ENCODE measurements around the gene PERCC1.

PERCC1 gene

DNA sequence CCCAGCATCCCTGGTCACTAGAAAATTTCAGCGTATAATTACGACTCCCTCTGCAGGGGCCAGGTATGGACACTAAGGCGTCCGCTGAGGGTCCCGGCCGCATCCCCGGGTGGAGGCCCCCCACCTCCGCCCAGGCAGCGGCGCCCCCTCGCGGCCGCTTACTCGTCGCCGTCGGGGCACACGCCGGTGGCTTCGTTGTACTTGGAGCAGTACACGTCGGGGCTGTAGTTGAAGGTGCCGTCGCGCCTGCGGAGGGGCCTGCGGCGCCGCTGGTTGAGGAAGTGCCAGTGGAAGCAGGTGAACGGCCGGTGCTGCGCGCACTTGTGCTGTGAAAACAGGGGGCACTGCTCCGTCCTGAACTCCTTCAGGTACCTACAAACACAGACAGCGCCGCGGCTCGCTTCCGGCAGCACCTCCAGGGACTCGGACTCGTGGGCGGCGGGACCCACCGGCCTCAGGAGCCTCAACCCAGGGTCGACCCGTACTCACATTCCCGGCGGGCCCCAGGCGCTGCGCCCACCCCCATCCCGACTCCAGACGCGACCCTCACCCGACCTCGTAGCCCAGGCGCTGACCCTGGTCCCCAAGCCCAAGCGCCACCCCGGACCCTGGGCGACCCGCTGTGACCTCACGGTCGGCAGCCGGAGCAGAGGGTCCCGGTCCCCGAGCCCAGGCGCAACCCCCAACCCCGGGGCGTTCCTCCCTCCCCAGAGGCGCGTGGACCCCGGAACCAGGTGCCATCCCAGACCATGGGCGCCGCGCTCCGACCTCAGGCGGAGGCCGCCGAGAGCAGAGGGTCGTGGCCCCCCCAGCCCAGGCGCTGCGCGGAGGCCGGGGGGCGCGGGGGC, 17.0 kb upstream of the PERCC1 start:
- peak; percentile 81 for DNase-seq

DNA sequence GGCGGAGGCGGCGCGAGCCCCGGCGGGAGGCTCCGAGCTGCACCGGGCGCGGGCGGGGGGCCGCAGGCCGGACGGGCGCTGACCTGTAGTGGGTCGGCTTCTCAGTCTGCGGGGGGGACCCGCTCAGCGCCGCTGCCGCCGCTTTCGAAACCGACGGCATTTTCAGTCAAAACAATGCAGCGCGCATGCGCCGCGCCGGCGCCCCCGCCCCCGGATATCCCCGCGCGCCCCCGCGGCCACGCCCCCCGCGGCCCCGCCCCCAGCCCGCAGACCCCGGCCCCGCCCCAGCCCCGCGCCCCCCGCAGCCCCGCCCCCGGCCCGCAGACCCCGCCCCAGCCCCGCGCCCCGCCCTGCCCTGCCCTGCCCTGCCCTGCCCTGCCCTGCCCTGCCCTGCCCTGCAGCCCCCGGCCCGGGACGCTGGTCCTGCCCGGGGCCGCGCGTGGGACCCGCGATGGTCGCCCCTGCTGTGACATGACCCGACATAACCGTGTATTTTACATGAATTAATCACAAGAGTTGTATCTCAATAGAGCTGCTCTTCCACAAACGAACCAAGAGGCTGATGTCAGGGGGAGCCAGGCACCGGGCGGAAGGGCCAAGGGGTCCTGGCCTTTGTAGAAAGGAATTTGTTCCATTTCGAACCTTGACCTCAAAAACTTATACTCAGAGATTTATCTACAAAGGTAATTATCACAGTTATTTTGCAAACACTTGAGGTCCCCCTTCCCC, 16.2 kb upstream of the PERCC1 start, which contains the start of gene UNKL:
UNKL (minus strand) TSS at position 173 of the 729 bp plus-strand sequence; CDS start at position 160, 13 bp downstream.
- peak; percentile 86 for DNase-seq

DNA sequence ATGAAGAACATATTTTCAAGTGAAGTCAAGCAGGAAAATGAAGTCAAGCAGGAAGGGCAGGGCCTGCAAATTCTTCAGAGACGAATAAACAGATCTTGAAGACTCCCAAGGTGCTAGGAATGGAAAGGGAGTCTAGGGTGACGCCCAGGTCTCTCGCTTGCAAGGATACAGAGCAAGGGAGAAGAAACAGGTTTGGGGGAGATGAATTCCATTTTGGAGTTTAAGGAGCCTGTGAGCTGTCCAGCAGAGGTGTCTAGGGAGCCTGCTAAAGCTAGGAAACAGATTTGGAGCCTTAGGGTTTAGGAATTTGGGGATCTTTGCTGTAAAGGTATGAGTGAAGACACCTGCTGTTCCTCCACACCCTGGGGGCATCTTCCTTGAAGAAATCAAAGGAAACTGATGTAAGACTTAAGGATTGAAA, 14.3 kb upstream of the PERCC1 start:
- DNase-seq = no peak

DNA sequence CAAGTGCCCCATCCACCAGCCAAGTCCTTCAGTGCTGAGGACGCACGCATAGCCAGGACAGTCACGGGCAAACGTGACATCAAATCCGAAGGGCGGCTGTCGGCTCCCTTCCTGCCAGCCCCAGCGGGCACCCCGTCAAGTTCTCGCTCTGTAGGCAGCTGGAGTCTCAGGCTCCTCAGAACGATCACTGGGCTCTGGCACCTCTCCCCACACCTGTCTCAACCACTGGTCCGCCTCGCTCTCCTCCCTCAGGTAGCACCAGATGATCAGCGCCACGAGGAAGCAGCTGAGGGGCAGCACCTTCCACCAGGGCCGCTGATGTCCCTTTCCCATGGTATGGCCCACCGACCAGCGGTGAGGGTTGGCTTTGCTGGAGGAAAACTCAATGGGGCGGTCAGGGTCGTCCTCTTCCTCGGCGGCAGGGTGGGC, 10.8 kb upstream of the PERCC1 start:
- no peak for DNase-seq

DNA sequence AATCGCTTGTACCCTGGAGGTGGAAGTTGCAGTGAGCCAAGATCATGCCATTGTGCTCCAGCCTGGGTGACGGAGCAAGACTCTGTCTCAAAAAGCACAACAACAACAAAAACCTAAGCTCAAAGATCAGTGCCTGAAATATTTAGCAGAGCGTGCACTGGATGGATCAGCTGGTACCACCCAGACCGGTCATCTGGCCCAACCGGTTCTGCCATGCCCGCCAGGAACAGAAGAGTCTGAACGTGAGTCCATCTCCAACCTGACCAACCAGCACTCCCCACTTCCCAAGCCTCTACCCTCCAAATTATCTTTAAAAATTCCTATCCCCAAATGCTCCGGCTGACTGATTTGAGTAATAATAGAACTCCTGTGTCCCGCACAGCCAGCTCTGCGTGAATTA, 8.8 kb upstream of the PERCC1 start:
- DNase-seq = no peak

DNA sequence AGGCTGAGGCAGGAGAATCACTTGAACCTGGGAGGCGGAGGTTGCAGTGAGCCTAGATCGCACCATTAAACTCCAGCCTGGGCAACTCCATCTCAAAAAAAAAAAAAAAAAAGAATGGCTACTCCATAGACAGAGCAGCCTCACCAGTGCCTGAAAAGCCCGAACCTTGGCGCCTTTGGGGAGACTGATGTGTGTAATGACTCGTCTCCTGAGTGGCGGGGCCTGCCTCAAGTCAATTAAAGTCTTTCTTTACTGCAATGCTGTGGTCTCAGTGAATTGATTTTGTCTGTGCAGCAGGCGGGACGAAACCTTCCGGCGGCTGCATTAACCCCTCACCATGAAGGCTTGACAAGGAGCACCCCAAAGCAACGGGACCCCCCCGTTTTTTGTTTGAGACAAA, 6.8 kb upstream of the PERCC1 start:
- no peak for DNase-seq

DNA sequence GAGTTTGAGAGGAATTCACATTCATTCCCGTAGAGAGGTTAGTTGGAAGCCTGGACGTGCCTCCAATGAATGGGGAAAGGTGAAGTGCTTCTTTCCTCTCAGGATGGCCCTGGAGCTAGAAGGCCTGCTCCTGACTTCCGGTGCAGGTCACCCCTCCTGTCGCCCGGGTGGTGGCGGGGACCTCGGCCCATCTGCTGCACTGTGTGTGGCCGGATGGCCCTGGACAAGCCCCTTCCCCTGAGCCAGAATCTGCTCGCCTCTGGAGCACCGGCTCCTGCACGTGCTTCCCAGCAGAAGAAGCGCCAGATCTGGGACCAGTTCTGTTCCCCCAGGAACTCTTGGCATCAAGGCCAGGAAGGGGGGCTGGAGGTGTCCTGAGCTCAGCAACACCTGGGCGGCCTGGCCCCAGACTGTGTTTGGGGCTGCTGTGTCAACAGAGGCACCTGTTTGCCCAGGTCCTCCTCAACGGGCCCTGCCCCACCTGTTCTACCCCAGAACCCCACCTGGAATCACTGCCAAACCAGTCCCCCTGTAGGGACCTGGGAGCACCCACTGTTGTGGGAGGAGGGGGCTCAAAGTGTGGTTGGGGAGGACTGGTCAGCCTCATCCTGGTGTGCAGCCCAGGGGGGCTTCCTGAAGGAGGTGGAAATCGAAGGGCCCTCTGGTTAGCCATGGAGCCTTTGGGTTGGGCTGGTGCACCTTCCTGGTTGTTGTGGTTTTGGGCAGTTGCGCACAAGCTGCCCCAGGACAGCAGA, 5.1 kb upstream of the PERCC1 start:
- DNase-seq = no peak

DNA sequence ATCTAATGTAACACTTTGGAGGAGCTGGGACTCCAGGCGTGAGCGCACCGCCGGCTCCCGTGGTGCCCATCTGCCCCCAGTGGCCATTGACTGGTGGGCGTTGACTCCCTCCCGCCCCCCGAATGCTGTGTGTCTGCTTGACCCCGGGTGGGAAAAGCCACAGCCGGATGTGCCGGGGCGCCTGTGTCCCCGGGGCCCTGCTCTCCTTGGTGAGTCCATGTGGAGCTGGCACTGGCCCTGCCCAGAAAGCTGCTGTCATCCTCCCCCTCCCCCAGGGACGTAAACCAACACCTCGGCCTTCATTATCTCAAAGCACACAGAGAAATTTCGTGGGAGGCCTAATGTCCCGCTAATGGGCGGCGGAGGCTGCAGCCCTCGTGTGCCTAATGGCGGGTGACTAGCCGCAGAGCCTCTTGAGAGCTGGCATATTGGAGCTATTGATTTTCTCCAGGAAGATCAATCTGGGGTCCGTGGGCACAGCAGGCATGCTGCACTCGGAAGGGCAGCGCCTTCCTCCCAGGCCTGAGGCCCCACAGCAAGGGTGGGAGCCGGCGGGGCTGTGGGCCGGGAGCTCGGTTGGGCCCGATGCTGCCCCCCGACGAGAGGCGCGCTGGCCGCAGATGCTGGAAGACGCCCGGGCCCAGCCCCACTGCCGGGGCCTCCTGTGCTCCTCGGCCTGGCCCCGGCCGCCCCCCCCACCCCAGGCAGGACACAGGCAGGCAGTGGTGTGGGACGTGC, 4.0 kb upstream of the PERCC1 start:
- no peak for DNase-seq

DNA sequence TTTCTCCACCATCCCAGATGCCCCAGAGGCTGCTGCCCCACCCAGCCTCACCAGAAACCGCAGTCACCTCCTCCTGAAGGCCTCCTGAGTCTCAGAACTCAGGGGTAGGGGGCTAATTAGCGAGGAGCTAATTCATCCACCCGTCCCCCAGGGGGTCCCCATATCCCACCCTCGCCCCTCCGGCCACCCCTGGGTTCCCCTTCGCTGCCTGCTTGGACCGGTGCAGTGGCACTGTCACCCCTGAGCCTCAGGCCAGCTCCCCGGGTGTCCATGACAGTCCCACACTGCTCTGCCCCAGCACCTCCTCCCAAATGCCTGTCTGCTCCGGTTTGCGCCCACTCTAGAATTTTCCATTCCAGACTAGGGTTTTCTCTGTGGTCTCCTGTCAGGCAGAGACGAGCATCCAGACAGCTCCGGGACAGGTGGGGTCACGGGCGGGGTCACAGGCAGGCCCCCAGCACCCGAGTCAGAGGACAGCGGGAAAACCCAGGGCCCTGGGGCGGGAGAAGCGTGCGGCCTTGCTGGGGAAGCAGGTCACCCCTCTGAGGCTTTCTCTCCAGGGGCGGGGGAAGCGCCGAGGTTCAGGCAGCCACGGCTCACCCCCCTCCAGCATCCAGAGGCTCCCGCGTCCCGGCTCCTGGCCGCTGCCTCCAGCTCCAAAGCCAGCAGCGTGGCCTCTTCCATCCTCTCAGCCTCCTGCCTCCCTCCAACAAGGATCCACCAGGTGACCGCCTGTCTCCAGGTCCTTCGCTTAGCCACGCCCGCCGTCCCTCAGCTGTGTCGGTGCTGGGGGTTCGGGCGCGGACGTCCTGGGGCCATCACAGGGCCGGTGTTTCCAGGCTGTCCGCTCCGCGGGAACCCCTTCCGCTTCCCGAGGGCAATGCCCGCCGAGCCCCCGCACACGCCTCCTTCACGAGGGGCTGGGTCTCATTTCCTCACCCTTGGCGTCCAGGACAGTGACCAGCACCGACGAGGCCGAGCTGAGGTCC, 3.1 kb upstream of the PERCC1 start:
- no peak for DNase-seq

DNA sequence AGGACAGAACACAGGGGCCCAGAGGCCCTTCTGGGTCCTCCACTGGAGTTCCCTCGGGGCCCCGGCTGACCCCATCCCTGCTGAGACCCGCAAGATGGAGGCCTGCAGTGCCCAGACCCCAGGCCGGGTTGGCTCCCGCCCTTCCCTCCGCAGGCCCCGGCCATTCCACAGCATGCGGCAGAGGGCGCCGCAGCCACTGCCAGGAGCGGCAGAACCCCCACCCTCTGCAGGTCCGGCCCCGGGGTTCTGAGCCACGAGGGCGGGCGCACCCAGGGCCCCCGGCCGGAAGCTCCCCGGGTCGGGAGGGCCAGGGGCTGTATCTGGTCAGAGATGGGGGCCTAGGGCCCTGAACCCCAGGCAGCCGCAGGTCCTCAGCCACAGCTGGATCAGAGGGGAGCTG, 2.4 kb upstream of the PERCC1 start:
- peak; percentile 72 for DNase-seq

DNA sequence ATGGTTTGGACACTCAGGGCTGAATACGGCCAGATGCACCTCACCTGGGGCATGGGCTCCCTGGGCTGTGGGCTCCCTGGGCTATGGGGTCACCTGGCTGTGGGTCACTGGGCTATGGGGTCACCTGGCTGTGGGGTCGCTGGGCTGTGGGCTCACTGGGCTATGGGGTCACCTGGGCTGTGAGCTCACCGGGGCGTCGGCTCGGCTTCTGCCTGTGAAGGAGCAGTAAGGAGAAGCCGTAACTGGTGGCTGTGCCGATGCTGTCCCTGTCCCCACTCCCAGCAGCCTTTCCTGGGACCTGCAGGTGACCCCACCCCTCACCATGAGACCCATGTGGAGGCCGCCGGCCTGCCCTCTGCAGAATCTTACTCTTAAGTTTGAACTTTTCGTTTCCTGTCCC, 1.9 kb upstream of the PERCC1 start:
- no peak for DNase-seq

DNA sequence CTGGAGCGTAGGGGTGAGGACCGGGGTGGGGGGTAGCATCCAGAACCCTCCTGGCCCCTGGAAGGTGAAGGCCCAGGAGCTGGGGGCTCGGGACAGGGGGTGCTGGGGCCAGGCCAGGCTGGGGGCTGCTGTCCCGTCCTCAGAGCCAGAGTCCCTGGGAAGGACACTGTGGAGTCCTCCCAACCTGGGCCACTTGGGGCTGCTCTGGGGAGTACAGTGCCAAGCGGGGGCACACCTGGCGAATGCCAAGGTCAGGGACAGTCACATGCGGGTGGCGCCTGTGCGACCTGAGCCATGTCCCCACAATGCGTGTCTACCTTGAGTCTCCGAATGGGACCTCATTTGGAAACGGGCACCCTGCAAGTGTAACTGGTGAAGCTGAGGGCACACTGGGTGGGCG, 1.2 kb upstream of the PERCC1 start:
- no peak for DNase-seq

DNA sequence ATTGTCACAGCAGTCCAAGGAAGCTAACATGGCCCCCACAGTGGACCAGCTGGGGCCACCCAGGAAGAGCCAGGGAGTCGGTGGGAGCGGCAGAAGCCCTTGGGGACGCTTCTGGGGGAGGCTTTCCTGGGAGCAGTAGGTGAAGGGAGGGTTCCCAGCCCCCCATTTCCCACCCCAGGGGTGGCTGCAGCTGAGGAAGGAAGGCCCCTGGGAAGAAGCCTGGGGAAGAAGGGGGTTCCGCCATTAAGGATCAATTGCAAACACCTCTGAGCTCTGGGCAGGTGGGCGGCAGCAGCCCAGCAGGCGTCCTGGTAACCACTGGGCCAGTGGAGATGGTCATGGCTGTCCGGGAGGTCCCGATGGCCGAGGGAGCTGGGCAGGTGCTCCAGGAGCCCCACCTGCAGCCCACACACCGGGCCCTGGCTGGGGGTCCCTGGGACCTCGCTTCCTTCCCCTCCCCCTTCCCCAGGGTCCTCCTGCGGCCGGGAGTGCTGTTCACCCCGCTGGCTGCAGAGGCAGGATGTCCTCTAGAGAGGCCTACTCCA, 592 bp upstream of the PERCC1 start:
- DNase-seq = no peak

DNA sequence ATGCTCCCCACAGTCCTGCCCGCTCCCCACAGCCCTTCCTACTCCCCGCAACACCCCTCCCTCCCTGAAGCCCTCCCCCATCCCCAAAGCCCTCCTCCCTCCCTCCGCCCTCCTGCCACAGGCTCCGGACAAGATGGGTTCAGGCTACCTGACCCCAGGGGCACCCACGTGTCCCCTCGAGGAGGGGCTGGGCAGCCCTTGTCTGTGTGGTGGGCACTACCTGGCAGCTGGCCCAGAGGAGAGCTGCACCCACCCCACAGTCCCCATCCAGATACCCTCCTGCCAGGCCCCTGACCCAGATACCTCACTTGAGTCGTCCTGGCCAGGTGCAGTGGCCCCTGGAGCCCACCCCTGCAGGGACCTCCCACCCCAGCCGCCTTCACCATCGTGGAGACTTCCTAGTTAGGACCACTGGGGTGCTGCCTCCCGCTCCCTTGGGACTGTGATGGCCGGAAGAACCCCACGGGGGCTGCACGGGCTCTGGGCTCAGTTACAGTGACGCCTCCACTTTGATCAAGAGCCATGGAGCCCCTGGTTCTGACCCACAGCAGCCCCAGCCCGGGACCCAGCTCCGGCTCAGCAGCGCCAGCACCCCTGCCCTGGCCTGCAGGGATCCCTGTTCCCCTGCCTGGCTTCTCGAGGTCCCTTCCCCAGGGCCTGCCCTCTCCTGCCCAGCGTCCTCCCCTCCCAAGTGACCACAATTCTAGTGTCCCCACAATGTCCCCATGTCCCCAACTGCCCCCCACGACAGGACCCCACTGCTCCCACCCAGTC, 806 bp downstream of the PERCC1 start:
- DNase-seq = no peak

DNA sequence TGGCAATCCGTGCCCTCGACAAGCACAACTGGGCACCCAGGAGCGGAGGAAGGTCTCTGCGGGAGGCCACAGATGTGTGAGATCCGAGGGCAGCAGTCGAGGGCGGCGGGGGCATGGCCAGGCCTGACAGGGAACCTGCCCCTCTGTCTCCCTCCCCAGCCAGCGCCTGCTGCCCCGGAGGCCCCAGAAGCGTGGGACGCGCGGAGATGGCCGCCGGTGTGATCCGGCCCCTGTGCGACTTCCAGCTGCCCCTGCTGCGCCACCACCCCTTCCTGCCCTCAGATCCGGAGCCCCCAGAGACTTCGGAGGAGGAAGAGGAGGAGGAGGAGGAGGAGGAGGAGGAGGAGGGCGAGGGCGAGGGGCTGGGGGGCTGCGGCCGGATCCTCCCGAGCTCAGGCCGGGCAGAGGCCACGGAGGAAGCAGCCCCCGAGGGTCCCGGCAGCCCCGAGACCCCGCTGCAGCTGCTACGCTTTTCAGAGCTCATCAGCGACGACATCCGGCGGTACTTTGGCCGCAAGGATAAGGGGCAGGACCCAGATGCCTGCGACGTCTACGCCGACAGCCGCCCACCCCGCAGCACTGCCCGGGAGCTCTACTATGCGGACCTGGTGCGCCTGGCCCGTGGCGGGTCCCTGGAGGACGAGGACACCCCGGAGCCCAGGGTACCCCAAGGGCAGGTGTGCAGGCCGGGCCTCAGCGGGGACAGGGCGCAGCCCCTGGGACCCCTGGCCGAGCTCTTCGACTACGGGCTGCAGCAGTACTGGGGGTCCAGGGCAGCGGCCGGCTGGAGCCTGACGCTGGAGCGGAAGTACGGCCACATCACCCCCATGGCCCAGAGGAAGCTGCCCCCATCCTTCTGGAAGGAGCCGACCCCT, 1.7 kb downstream of the PERCC1 start:
- DNase-seq = no peak

DNA sequence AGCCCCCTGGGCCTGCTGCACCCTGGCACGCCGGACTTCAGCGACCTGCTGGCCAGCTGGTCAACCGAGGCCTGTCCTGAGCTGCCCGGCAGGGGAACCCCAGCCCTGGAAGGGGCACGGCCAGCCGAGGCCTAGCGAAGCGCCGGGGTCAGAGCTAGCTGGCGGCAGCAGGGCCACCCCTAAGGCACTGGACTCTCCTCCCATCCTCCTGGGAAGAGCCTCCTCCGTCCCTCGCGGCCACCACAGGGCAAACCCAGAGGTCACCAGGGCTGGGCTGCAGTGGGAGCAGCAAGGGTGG, 2.3 kb downstream of the PERCC1 start:
- no peak for DNase-seq

DNA sequence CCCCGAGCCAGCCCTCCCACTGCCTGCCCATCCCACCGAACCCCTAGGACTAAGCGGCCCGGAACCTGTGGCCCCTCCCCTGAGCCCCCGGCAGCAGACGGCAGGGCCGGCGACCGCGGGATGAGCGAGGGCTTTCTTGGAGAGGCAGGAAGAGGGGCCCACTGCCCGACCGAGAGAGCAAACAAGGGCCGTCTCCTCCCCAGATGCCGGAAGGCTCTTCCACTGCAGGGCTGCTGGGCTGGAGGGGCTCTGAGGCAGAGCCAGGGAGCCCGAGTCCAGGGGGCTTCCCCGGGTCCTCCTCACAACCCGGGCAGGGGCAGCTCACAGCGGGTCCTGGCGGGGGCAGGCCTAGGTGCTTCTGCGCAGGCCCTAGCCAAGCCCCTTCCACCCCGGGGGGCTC, 2.9 kb downstream of the PERCC1 start:
- DNase-seq = no peak

DNA sequence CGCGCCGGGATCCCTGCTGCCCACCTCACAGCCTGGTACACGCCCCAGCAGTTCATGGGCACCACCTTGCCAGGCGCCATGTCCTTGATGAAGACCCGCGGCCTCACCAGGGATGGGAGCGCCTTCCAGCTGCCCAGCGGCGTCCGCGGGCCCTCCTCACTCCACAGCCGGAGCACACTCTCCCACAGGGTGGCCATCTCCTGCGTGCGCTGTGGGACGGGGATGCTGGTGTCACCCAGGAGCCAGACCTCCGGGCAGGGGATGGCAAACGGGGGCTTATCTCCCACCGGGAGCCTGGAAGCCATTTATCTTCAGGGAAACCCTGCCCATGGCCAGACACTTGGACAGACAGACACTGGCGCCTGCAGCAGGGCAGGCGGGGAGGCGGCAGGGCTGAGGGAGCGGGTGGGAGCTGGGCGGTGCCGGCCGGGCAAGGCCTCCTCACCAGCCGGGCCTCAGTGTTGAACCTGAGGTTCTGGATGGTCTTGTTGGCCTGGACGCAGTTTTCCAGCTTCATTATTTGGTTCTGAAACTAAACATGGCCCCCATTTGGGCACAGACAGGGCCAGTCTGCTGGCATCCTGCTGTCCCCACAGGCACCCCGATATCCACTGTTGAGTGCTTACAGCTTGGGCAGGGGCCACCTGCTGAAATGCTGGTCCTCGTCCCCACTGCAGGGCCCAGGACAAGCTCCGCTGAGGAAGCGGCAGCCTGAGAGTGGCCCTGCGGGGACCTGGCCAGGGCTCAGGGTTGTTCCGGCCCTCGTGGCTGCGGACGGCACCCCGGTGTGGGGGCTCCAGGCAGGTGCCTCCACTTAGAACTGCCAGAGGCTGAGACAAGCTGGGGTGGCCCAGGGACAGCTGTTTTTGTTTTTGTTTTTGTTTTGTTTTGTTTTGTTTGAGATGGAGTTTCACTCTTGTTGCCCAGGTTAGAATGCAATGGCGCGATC, 4.0 kb downstream of the PERCC1 start:
- no peak for DNase-seq
